Measurements from ENCODE around the gene NOTO.

The NOTO gene

DNA sequence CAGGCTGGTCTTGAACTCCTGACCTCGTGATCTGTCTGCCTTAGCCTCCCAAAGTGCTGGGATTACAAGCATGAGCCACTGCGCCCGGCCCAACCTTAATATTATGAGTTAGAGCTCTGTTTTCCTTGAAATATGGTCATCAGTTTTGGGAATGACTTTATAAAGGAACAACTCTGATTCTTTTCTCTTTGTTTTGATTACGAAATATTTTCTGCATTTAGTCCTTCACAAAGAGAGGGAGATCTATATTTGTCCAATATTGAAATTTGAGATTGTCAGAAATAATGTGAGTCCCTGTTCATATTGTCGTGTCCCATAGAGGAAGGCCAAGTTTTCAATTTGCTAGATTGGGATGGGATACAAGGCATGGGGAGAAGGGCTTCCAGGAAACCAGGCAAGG is 14.8 kb downstream of the NOTO start:
- H3K36me3 ChIP-seq (ENCODE audit: control insufficient read depth, insufficient read depth, low read length) = no peaks in the 10 kb centered on the region
- peaks cover 7% of the 10 kb centered on the region for H3K4me1 ChIP-seq (ENCODE audit: control insufficient read depth, insufficient read depth, low read length)
- H3K4me3 ChIP-seq (ENCODE audit: insufficient read depth, low read depth, low read length) = no peak overlapping the region
- H3K9me3 ChIP-seq (ENCODE audit: control insufficient read depth, low read length) = no peaks in the 10 kb centered on the region
- H3K27me3 ChIP-seq (ENCODE audit: control insufficient read depth, insufficient read depth, low read length, poor library complexity, severe bottlenecking) = no peaks in the 10 kb centered on the region
- H3K27ac ChIP-seq (ENCODE audit: insufficient read depth, low read depth, low read length, poor library complexity, severe bottlenecking) = no peak overlapping the region
- 94 to 96% methylated on average over 5 of the region's 5 CpGs for WGBS, 2 experiments

- H3K9me3 ChIP-seq (ENCODE audit: control insufficient read depth, low read length) = no peaks in the 10 kb centered on the region
- H3K27me3 ChIP-seq (ENCODE audit: control insufficient read depth, insufficient read depth, low read length, poor library complexity, severe bottlenecking) = no peaks in the 10 kb centered on the region
- H3K4me3 ChIP-seq (ENCODE audit: insufficient read depth, low read depth, low read length) = no peak overlapping the region
- H3K4me1 ChIP-seq (ENCODE audit: control insufficient read depth, insufficient read depth, low read length) = peaks cover 7% of the 10 kb centered on the region
- no peaks in the 10 kb centered on the region for H3K36me3 ChIP-seq (ENCODE audit: control insufficient read depth, insufficient read depth, low read length)
- no peak overlapping the region for H3K27ac ChIP-seq (ENCODE audit: insufficient read depth, low read depth, low read length, poor library complexity, severe bottlenecking)
- WGBS, 2 experiments = 85 to 94% methylated on average over 2 of the region's 2 CpGs
Measured at GRCh38 chr2:73217826-73218225, 15.5 kb downstream of the NOTO start.

GRCh38 chr2:73218298-73218697 is 15.9 kb downstream of the NOTO start:
- H3K27me3 ChIP-seq (ENCODE audit: control insufficient read depth, insufficient read depth, low read length, poor library complexity, severe bottlenecking) = no peaks in the 10 kb centered on the region
- H3K4me1 ChIP-seq (ENCODE audit: control insufficient read depth, insufficient read depth, low read length) = peaks cover 7% of the 10 kb centered on the region
- H3K27ac ChIP-seq (ENCODE audit: insufficient read depth, low read depth, low read length, poor library complexity, severe bottlenecking) = no peak overlapping the region
- H3K9me3 ChIP-seq (ENCODE audit: control insufficient read depth, low read length) = no peaks in the 10 kb centered on the region
- no peak overlapping the region for H3K4me3 ChIP-seq (ENCODE audit: insufficient read depth, low read depth, low read length)
- no peaks in the 10 kb centered on the region for H3K36me3 ChIP-seq (ENCODE audit: control insufficient read depth, insufficient read depth, low read length)

DNA sequence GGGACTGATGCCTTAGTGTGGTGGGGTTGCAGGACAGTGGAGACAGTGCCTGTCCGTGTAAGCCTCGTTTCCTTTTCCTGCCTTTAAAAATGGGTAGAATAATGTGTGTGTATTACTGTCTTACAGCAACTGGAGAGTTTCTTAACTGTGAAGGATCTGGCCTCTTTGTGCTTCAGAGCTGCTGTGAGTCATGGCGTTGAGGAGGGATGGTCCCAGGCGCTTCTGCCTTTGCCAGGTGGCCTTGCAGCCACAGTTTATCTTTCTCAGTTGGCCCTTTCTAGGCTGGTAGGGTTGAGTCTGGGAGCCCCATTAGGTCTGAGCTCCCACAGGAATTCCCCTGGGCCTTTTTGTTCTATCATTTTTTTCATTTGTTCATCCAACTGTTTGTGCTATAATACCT is 21.4 kb downstream of the NOTO start:
- Histone ChIP-seq H3K27ac (ENCODE audit: insufficient read depth, low read depth, low read length, poor library complexity, severe bottlenecking) (no peak overlapping the region), H3K36me3 (ENCODE audit: control insufficient read depth, insufficient read depth, low read length) (peaks cover 15% of the 10 kb centered on the region), H3K27me3 (ENCODE audit: control insufficient read depth, insufficient read depth, low read length, poor library complexity, severe bottlenecking) (no peaks in the 10 kb centered on the region), H3K4me3 (ENCODE audit: insufficient read depth, low read depth, low read length) (no peak overlapping the region), H3K9me3 (ENCODE audit: control insufficient read depth, low read length) (no peaks in the 10 kb centered on the region), H3K4me1 (ENCODE audit: control insufficient read depth, insufficient read depth, low read length) (no peaks in the 10 kb centered on the region)
- WGBS, 2 experiments = 92 to 93% methylated on average over 4 of the region's 4 CpGs

DNA sequence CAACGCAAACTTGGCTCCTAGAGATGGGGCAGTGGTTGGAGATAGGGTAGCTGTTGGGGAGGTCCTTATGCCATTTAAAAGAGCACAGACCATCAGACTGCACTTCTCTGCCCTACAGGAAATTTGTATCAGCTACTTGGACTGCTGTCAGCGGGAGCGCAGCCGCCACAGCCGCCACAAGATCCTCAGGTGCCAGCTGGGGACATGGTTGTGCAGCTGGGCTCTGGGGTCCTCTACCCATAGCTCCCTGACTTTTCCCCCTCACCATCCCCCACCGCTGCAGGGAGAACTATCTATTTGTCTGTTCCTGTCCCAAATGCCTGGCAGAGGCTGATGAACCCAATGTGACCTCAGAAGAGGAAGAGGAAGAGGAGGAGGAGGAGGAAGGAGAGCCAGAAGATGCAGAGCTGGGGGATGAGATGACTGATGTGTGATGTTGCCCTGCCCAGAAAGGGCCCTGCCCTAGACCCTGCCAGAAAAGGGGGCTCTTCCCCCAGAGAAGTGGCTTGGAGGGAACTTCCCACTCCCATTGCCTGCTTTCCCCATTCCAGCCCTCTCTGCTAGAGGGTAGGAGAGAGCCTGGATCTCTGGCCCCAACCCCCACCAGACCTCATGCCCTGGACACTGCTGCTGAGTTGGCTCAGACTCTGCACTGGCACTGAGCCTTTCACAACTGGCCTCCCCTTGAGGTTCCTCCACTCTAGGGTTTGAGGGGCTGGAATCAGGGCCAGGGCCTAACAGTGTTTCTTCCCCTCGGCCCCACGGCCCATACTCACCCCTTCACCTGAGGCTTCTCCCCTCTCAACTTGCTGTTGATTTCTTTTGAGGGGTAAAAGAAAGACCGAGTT is 23.4 kb downstream of the NOTO start:
- Histone ChIP-seq H3K27ac (ENCODE audit: insufficient read depth, low read depth, low read length, poor library complexity, severe bottlenecking) (no peak overlapping the region), H3K4me1 (ENCODE audit: control insufficient read depth, insufficient read depth, low read length) (no peaks in the 10 kb centered on the region), H3K27me3 (ENCODE audit: control insufficient read depth, insufficient read depth, low read length, poor library complexity, severe bottlenecking) (no peaks in the 10 kb centered on the region), H3K9me3 (ENCODE audit: control insufficient read depth, low read length) (no peaks in the 10 kb centered on the region), H3K4me3 (ENCODE audit: insufficient read depth, low read depth, low read length) (no peak overlapping the region), H3K36me3 (ENCODE audit: control insufficient read depth, insufficient read depth, low read length) (peaks cover 15% of the 10 kb centered on the region)
- WGBS, 2 experiments = 96 to 98% methylated on average over 7 to 9 of the region's 9 CpGs

- WGBS, 2 experiments = 77 to 80% methylated on average over 3 of the region's 3 CpGs
- H3K27ac ChIP-seq (ENCODE audit: insufficient read depth, low read depth, low read length, poor library complexity, severe bottlenecking) = no peak overlapping the region
- H3K36me3 ChIP-seq (ENCODE audit: control insufficient read depth, insufficient read depth, low read length) = peaks cover 15% of the 10 kb centered on the region
- H3K4me1 ChIP-seq (ENCODE audit: control insufficient read depth, insufficient read depth, low read length) = no peaks in the 10 kb centered on the region
- H3K27me3 ChIP-seq (ENCODE audit: control insufficient read depth, insufficient read depth, low read length, poor library complexity, severe bottlenecking) = no peaks in the 10 kb centered on the region
- H3K4me3 ChIP-seq (ENCODE audit: insufficient read depth, low read depth, low read length) = no peak overlapping the region
- H3K9me3 ChIP-seq (ENCODE audit: control insufficient read depth, low read length) = no peaks in the 10 kb centered on the region
Measured at GRCh38 chr2:73227086-73227485, 24.7 kb downstream of the NOTO start.

GRCh38 chr2:73228631-73229030 is 26.3 kb downstream of the NOTO start:
- 92% methylated on average over 14 of the region's 14 CpGs for WGBS, 2 experiments
- H3K4me3 ChIP-seq (ENCODE audit: insufficient read depth, low read depth, low read length) = no peak overlapping the region
- no peaks in the 10 kb centered on the region for H3K4me1 ChIP-seq (ENCODE audit: control insufficient read depth, insufficient read depth, low read length)
- no peak overlapping the region for H3K27ac ChIP-seq (ENCODE audit: insufficient read depth, low read depth, low read length, poor library complexity, severe bottlenecking)
- H3K9me3 ChIP-seq (ENCODE audit: control insufficient read depth, low read length) = no peaks in the 10 kb centered on the region
- H3K36me3 ChIP-seq (ENCODE audit: control insufficient read depth, insufficient read depth, low read length) = peaks cover 15% of the 10 kb centered on the region
- H3K27me3 ChIP-seq (ENCODE audit: control insufficient read depth, insufficient read depth, low read length, poor library complexity, severe bottlenecking) = no peaks in the 10 kb centered on the region

GRCh38 chr2:73232403-73233153 is 30.2 kb downstream of the NOTO start:
- 7 to 9% methylated on average over 36 to 37 of the region's 37 CpGs for WGBS, 2 experiments
- H3K9me3 ChIP-seq (ENCODE audit: control insufficient read depth, low read length) = no peaks in the 10 kb centered on the region
- peaks cover 4% of the 10 kb centered on the region for H3K4me1 ChIP-seq (ENCODE audit: control insufficient read depth, insufficient read depth, low read length)
- no peak overlapping the region for H3K27ac ChIP-seq (ENCODE audit: insufficient read depth, low read depth, low read length, poor library complexity, severe bottlenecking)
- H3K27me3 ChIP-seq (ENCODE audit: control insufficient read depth, insufficient read depth, low read length, poor library complexity, severe bottlenecking) = no peaks in the 10 kb centered on the region
- H3K36me3 ChIP-seq (ENCODE audit: control insufficient read depth, insufficient read depth, low read length) = no peaks in the 10 kb centered on the region
- H3K4me3 ChIP-seq (ENCODE audit: insufficient read depth, low read depth, low read length) = peak overlapping the region; percentile 77

GRCh38 chr2:73233154-73233931 is 31.0 kb downstream of the NOTO start, which contains the start of gene PRADC1:
Gene PRADC1, minus strand, starts transcription at chr2:73233239. Its CDS starts 79 bp downstream, at chr2:73233160.
- Histone ChIP-seq H3K36me3 (ENCODE audit: control insufficient read depth, insufficient read depth, low read length) (no peaks in the 10 kb centered on the region), H3K9me3 (ENCODE audit: control insufficient read depth, low read length) (no peaks in the 10 kb centered on the region), H3K27me3 (ENCODE audit: control insufficient read depth, insufficient read depth, low read length, poor library complexity, severe bottlenecking) (no peaks in the 10 kb centered on the region), H3K27ac (ENCODE audit: insufficient read depth, low read depth, low read length, poor library complexity, severe bottlenecking) (peak within 1 kb of the TSS; percentile 58), H3K4me1 (ENCODE audit: control insufficient read depth, insufficient read depth, low read length) (peaks cover 4% of the 10 kb centered on the region), H3K4me3 (ENCODE audit: insufficient read depth, low read depth, low read length) (peak within 1 kb of the TSS; percentile 86)
- whole genome bisulfite sequencing, 2 experiments = 0% methylated on average over 67 of the region's 67 CpGs

All from ectodermal cell (in vitro differentiated cells).